HG03103 (cell line): ENCODE results near the gene CLK1.
"Not testable (repeated sequence)": the region's sequence is repeated elsewhere in the genome, so short reads cannot be mapped to it uniquely, and the experiment has no call there.

Experiments used
- ATAC-seq: cut with Tn5 transposase; IDR thresholded peaks from one replicate; pipeline ENCODE4 v1.9.1; 2021; ENCODE audit warnings: low read depth; ENCODE audit not compliant: unreplicated experiment

CLK1 gene

DNA sequence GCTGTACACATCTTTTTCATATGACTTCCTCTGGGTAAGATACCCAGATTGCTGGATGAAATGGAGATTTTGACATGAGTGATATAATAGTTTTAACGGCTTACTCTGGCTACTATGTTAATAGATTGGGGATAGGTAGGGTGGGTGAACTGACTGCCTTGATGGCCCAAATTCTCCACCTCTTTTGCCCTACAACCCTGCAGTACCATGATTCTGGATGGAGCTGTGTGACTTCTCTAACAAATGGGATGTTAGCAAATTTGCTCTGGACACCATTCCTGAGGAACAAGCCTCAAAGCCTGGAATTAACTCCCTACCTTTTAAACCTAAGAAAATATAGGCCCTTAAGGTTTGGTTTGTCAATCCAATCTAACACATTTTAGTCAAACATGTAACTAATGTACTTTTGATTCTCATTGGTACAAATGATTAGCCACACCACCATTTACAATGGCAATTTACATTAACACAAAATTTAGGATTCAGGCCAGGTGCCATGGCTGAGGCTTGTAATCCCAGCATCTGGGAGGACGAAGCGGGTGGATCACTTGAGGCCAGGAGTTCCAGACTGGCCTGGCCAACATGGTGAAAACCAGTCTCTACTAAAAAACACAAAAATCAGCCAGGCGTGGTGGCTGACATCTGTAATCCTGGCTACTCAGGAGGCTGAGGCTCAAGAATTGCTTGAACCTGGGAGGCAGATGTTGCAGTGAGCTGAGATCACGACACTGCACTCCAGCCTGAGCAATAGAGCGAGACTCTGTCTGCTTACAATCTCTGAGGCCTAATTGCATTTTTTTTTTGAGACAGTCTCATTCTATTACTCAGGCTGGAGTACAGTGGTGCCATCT, 12.8 kb downstream of the CLK1 start:
- ATAC-seq, result no peak

DNA sequence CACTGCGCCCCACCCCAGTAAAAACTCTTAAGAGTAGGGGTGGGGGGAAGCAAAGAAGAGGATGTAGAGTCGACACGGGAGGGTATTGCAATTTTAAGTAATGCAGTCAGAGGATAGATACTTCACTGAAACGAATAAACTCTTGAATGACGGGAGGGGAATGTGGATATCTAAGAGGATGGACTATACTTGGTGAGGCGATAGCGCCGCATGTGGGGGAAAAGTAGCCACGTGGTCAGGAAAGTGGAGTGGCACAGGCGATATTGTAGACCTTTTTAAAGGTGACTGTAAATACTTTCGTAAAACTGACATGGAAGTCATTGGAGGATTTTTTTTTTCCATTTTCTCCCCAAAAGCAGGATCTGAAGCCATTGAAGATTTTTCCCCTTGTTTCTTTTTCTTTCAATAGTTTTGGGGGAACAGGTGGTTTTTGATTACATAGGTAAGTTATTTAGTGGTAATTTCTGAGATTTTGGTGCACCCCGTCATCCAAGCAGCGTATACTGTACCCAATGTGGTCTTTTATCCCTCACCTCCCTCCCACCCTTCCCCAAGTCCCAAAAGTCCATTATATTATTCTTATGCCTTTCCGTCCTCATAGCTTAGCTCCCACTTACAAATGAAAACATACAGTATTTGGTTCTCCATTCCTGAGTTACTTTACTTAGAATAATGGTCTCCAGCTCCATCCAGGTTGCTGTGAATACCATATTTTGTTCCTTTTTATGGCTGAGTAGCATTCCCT, 13.8 kb downstream of the CLK1 start:
- ATAC-seq, result no peak

- ATAC-seq, result no peak
Observed at GRCh38 chr2:200847939-200848338, 16.5 kb downstream of the CLK1 start.

DNA sequence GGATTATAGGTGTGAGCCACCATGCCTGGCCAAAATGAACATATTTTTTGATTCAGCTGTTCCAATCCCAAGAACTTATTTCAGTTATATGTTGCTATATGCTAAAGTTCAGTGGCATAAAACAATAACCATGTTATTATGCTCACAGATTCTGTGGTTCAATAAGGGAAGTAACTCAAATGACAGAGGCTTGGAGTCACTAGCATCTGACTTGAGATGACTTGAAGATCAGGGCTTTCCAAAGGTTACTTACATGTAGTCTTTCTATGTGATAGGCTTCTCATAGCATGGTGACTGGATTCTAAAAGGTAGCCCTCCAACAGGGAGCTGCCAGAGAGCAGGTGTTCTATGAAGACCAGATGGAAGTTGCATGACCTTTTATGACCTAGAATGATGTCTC, 17.2 kb downstream of the CLK1 start:
- no peak for ATAC-seq

DNA sequence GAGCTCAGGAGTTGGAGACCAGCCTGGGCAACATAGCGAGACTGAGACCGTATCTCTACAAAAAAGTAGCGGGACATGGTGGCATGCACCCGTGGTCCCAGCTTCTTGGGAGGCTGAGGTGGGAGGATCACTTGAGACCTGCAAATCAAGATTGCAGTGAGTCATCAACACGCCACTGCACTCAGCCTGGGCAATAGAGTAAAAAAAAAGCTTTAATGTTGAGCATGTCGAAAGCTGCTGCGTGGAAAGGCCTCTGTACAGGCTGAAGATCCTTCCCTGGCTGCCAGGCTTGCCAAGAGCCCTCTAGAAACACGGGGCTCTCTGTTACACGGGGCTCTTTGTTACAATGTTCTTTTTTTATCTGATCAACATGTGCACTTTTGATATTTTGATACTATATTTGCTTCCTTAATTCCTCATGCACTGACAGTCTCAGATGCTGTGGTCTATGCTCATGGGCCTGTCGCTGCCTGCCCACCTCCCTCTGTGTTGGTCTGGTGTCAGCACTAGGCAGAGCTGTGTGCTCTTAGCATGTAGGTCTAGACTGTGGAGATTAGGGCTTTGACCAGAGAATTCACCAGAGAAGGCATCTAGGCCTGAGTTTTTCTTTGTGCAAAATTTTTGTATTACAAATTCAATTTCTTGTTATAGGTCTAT, 18.7 kb downstream of the CLK1 start:
- ATAC-seq, result no peak

GRCh38 chr2:200845194-200845593, 19.3 kb downstream of the CLK1 start:
- no peak for ATAC-seq

DNA sequence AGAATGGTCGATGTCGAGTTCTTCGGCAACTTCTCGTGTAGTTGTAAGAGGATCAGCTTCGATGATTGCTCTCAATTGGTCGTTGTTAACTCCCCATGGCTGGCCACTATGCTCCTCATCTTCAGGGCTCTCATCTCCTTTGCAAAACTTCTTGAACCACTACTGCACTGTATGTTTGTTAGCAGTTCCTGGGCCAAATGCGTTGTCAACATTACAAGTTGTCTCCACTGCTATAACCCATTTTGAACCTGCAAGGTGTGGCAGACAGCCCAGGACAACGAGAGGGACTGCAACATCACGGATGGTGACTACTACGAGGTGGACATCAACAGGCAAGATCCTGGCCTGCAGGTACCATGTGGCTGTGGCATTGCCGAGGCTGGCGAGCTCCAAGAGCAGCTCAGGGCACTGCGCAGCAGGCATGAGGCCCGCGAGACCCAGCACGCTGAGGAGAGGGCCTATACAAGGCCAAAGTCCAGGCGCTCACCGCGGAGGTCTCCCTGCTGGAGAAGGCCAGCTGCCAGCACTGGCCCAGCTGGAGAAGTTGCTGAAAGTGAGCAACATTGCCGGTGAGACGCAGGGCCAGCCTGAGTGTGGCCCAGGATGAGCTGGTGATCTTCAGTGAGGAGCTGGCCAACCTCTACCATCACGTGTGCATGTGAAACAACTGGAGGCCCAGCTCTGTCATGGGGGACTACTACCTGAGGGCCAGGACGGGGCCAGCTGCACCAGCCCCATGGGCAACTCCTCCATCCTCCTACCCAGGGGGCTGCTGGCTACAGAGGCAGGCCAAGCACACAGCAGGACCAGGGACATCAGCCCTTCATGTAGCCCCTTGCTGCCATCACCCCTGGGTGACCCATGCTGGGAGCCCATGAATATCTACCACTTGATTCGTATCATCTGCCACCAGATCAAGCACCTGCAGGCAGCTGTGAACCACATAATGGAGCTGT, 20.2 kb downstream of the CLK1 start:
- no peak for ATAC-seq

DNA sequence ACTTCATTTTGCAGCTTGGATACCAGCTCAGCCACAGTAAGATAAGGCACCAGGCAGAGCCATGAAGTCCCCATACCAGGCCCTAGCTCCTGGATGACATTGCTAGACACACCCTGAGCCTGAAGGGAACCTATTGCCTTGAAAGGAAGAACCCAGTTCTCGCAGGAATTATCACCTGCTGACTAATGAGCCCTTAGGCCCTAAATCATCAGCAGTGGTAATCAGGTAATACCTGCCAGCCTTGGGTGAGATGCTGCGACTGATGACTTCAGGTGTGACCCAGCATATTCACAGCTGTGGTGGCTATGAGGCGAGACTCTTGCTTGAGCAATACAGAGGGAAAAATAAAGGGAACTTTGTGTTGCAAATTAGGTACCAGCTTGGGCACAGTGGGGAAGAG, 24.9 kb downstream of the CLK1 start:
- ATAC-seq, result no peak

- no peak for ATAC-seq
Observed at GRCh38 chr2:200834701-200835100, 29.8 kb downstream of the CLK1 start.

DNA sequence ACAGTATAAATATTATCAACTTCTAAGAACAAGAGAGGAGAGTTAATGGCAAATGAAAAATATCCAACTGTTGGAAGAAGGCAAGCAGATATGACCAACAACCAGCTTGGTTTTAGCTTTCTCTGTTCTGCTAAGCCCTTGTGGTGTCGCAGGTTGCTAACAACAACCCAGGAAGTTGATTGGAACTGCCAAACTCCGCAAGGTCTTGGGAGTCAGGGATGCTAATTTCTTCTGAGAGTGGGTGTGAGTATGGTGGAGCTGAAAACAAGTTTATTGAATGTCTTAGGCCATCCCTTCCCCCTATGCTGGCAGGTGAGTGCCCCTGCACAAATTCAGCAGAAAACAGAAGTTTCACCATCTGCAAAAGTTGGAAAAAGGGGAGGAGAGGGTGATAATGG, 35.2 kb downstream of the CLK1 start:
- no peak for ATAC-seq

- no peak for ATAC-seq
Observed at GRCh38 chr2:200828572-200829257, 35.7 kb downstream of the CLK1 start.

- no peak for ATAC-seq
Observed at GRCh38 chr2:200828104-200828503, 36.4 kb downstream of the CLK1 start.

DNA sequence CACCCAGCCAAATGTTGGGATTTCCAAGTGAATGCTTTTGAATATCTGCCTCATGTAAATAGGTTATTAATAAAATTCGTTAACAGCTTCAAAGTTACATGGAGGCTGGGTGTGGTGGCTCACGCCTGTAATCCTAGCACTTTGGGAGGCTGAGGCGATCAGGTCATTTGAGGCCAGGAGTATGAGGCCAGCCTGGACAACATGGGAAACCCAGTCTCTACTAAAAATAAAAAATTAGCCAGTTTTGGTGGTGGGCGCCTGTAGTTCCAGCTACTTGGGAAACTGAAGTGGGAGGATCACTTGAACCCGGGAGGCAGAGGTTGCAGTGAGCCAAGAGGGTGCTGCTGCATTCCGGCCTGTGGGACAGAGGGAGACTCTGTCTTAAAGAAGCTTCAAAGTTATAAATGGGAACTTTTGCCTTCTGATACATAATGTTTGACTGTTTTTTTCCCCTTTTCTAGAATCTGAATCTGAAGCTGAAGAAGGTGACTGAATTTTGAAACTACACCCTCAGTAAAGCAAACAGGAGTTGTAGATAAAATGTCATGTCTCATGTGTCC, 42.7 kb downstream of the CLK1 start:
- no peak for ATAC-seq

DNA sequence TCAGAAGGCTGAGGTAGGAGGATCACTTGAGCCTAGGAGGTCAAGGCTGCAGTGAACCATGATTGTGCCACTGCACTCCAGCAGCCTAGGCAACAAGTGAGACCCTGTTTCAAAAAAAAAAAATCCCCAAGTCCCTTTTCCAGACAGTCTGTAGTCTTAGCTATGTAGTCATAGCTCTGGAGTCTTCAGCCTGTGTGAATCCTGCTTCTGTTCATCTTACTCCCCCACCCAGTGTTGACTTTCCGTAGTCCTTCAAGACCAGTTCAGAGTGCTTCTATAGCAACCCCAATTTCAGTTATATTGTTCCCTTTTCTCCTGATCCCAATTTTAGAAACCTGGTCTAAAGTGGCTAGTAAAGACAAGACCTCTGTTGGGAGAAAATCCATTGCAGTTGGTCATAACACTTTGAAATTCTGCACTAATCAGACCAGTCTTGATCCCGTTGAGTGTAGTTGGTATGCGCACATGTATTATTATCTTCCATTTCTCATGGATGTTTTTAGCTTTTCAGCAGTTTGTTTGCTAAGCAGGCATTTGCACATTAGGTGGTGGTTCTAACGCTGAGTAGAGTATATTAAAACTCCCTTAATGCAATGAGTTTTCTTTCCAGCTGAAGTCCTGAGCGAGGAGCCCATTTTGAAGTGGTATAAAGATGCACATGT, 43.8 kb downstream of the CLK1 start:
- no peak for ATAC-seq

DNA sequence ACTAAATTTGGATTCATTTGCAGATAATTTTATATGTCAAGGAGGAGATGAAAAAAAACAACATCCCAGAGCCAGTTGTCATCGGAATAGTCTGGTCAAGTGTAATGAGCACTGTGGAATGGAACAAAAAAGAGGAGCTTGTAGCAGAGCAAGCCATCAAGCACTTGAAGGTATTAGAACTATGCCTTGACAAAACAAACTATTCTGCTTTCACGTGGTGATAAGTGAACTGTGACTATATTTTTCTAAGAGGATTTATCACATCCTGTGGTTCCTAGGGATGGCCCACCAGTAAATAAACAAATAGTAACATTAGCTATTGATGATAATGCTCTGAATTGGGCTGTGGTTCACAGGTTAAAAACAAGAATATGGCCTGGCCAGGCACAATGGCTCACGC, 45.7 kb downstream of the CLK1 start:
- not testable (repeated sequence) for ATAC-seq

DNA sequence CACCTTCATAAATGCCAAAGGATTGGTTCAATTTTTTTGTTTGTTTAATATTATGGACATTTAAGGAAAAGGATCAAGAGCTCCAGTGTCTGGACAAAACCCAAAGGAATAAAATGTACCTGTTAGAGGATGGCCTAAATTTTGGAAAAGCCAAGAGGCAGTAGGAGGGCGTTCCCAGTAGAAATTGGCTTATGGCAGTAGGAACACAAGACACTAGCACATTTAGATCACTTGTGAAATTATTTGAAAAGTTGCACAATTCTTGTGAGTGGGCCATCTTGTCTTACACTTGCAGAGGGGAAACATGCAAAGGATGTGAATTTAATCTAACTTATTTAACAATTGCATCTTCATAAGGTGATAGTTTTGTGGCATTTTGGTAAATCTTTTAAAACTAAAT, 49.5 kb downstream of the CLK1 start:
- ATAC-seq, result no peak

DNA sequence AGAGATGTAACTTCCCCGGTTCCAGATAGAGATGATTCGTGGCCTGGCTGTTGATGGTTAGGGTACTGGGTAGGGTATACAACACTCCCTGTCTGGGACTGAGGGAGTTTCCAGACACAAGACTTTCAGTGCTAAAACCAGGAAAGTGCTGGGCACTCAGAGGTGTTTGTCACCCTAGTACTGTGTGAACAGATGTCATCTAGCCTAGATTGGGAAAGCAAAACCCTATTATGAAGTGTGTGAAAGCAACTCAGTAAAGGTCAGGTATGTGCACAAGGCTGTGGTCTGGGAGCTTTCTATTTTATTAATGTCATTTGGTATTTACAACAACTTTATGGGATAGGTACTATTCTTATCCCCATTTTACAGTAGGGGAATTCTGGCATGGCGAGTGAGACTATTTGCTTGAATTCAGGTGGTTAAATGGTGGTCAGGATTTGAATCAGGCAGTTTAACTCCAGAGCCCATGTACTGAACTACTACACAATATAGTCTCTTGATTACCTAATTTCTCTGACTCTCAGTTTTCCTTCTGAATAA, 50.1 kb downstream of the CLK1 start:
- no peak for ATAC-seq

DNA sequence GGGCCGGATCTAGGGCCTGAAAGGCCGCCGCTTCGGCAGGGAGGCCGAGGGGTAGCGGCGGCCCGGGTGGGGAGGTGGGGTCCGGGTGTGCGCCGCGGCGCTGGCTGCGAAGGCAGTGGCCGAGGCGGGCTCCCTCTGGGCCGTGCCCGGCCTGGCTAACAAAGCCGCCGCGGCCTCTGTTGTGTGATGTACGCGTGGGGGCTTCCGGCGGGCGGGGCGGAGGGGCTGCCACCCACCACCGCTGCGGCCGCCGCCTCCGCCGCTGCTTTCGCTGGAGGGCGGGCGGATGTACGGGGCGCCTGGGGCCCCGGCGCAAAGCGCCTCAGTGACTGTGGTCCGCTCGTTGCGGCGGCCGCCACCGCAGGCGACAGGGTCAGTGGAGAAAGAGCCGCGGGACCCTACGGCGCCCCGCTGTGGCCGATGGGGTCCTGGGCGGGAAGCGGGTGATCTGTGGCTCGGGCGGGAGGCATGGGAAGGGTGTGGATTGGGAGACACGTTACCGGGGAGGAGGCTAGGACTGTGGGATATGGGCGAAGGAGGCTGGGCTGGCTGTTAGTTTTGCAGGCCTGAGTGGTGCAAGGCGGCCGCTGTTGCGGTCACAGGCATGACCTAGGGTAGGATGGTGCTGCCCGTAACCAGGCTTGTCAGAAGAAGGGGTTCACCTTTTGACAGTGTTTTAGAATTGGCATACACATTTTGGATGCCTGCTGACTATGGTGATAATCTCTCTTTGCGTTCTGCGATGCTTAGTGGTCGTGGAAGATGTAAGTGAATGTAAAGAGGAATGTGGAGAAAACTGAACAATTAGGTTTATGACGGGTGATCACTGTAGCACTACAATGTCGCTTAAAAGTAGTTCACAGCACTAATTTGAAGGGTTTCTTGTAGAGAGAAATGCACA, 52.1 kb downstream of the CLK1 start:
- ATAC-seq, result peak; percentile 36
